Measurements from ENCODE around the gene SDHB.

GRCh38 chr1:17002524-17002902 lies 51.3 kb downstream of the SDHB start:
- TF ChIP-seq CTCF (IDR thresholded peaks at IDR 0.05) = no peak
- no peak for TF ChIP-seq EZH2 (IDR thresholded peaks at IDR 0.05)
- no peak for TF ChIP-seq EZH2phosphoT487 (IDR thresholded peaks at IDR 0.05)
